ENCODE data around the gene DHRS11. TPM values are rescaled to one million over a fixed set of nuclear protein-coding genes. Genes with fewer than 3 reads are reported as not detected.

The DHRS11 gene
- total and polyA plus RNA-seq, 8 donors, result 6.5 to 15.4 (median 8.3) TPM

DNA sequence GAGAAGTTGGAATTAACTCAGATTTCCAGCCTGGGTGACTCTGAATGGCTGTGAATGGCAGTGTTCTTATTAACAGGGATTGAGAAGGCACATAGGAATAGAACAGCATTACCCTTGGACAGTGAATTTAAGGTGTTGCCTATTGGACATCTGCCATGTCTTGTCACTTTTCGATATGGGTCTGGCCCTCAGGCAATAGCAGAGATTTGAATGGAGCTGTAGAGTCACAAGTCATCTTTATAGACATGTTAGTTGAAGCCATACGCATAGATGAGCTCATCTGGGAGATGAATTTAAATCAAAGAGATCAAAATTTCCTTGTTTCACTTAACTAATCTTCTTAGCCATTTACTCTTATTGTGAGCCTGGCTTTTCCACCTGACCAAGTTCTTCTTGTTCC is 14.9 kb upstream of the DHRS11 start:
- ATAC-seq (no peak), DNase-seq (no peak), FAIRE-seq (no peak)
- intact Hi-C loops (cut with DNase I), result no loop called here
- Histone ChIP-seq H3K4me1 (no peaks in the 10 kb centered on the region), H3K9me3 (no peaks in the 10 kb centered on the region), H3K4me3 (no peak overlapping the region), H3K27ac (no peak overlapping the region), H3K27me3 (no peaks in the 10 kb centered on the region), H3K36me3 (peaks cover 6 to 38% (median 11%) of the 10 kb centered on the region in 3 donors)
- 63 to 70% methylated on average over 2 of the region's 2 CpGs for WGBS, 2 donors
- TF ChIP-seq, protein P1, sequence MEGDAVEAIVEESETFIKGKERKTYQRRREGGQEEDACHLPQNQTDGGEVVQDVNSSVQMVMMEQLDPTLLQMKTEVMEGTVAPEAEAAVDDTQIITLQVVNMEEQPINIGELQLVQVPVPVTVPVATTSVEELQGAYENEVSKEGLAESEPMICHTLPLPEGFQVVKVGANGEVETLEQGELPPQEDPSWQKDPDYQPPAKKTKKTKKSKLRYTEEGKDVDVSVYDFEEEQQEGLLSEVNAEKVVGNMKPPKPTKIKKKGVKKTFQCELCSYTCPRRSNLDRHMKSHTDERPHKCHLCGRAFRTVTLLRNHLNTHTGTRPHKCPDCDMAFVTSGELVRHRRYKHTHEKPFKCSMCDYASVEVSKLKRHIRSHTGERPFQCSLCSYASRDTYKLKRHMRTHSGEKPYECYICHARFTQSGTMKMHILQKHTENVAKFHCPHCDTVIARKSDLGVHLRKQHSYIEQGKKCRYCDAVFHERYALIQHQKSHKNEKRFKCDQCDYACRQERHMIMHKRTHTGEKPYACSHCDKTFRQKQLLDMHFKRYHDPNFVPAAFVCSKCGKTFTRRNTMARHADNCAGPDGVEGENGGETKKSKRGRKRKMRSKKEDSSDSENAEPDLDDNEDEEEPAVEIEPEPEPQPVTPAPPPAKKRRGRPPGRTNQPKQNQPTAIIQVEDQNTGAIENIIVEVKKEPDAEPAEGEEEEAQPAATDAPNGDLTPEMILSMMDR (IDR thresholded peaks at IDR 0.05), result no peak

DNA sequence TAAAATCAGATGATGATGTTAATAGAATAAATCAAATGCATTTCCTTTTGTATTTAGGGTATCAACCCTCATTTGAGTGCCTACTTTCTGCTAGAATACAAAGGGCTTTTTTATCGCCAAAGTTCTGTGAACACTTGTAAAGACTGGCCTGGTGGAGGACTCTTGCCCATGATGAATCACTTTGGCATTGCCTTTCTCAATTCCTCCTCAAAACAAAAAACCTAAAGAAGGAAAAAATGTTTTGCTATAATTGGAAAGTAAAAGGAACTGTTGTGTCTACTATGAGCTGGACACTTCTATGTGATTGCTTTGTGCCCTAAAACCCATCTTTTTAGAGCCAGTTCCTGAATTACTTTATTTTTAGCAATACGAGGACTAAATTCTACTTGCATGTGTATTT is 13.0 kb upstream of the DHRS11 start:
- H3K27ac ChIP-seq, result no peak overlapping the region
- no peaks in the 10 kb centered on the region for H3K27me3 ChIP-seq
- no peak for FAIRE-seq
- intact Hi-C loops (cut with DNase I), result no loop called here
- no peaks in the 10 kb centered on the region for H3K4me1 ChIP-seq
- peaks cover 6 to 54% (median 11%) of the 10 kb centered on the region in 3 donors for H3K36me3 ChIP-seq
- H3K9me3 ChIP-seq, result no peaks in the 10 kb centered on the region
- no peak overlapping the region for H3K4me3 ChIP-seq
- WGBS, 2 donors, result 94 to 97% methylated on average over 2 of the region's 2 CpGs
- no peak for ATAC-seq
- no peak for DNase-seq
- TF ChIP-seq, protein P1 (IDR thresholded peaks at IDR 0.05), result no peak

GRCh38 chr17:36583787-36584186 is 7.9 kb upstream of the DHRS11 start:
- peaks cover 9 to 85% (median 28%) of the 10 kb centered on the region in 3 donors for H3K36me3 ChIP-seq

GRCh38 chr17:36586138-36586537 is 5.5 kb upstream of the DHRS11 start:
- TF ChIP-seq, protein P1 (IDR thresholded peaks at IDR 0.05), result no peak
- 92 to 94% methylated on average over 2 of the region's 2 CpGs for WGBS, 2 donors
- Histone ChIP-seq H3K4me3 (no peak overlapping the region), H3K36me3 (peaks cover 0 to 65% (median 28%) of the 10 kb centered on the region in 3 donors), H3K4me1 (peaks cover 0 to under 1% (median 0%) of the 10 kb centered on the region in 3 donors), H3K27ac (no peak overlapping the region), H3K9me3 (no peaks in the 10 kb centered on the region), H3K27me3 (no peaks in the 10 kb centered on the region)
- DNase-seq (no peak), ATAC-seq (no peak), FAIRE-seq (no peak)
- intact Hi-C loops (cut with DNase I), result no loop called here

More at GRCh38 chr17:36583787-36584186, 7.9 kb upstream of the DHRS11 start:
- WGBS, 2 donors, result 30% methylated on average over 1 of the region's 1 CpG
- TF ChIP-seq, protein P1 (IDR thresholded peaks at IDR 0.05), result no peak
- no peaks in the 10 kb centered on the region for H3K27me3 ChIP-seq
- H3K27ac ChIP-seq, result no peak overlapping the region
- no peak for FAIRE-seq
- intact Hi-C loops (cut with DNase I), result no loop called here
- no peaks in the 10 kb centered on the region for H3K4me1 ChIP-seq
- no peaks in the 10 kb centered on the region for H3K9me3 ChIP-seq
- no peak for DNase-seq
- no peak for ATAC-seq
- H3K4me3 ChIP-seq, result no peak overlapping the region

- H3K27me3 ChIP-seq, result no peaks in the 10 kb centered on the region
- intact Hi-C loops (cut with DNase I), result no loop called here
- TF ChIP-seq, protein P1 (IDR thresholded peaks at IDR 0.05), result no peak
- H3K4me3 ChIP-seq, result no peak overlapping the region
- H3K36me3 ChIP-seq, result peaks cover 0 to 32% (median 22%) of the 10 kb centered on the region in 3 donors
- no peak overlapping the region for H3K27ac ChIP-seq
- DNase-seq (no peak), ATAC-seq (no peak), FAIRE-seq (no peak)
- H3K9me3 ChIP-seq, result no peaks in the 10 kb centered on the region
- H3K4me1 ChIP-seq, result peaks cover 0 to 11% (median 0%) of the 10 kb centered on the region in 3 donors
- WGBS, 2 donors, result 59 to 61% methylated on average over 2 of the region's 2 CpGs
Observed at GRCh38 chr17:36590082-36590481, 1.6 kb upstream of the DHRS11 start.
